HEK293 (cell line): ENCODE measurements around the gene CHST8.

ENCODE experiments used
- CTCF ChIA-PET: fragments of 350-600 bp; formaldehyde crosslinking; extraction: SDS; loops from one replicate; lab custom pipeline; 2021; ENCODE audit warnings: antibody characterized with exemption; lab: Yijun Ruan, JAX
- POLR2A ChIA-PET: fragments of 300-600 bp; formaldehyde crosslinking; extraction: SDS; loops from one replicate; lab custom pipeline; 2020; ENCODE audit warnings: antibody characterized with exemption, inconsistent platforms; lab: Yijun Ruan, JAX
- H3K27ac ChIP-seq: fragments of 200-500 bp; sonication (Bioruptor generic); 2 replicates; pipeline ENCODE4 v1.5.1; 2014; ENCODE audit warnings: low read depth, low read length, control low read depth, inconsistent platforms; ENCODE audit errors: extremely low read depth
- H3K36me3 ChIP-seq, 2 experiments: fragments of 200-500 bp in 1 of 2; sonication (Bioruptor generic) in 1 of 2; 1 replicate in 1 of 2; 2 replicates in 1 of 2; pipeline ENCODE4 v1.5.1; 2014 to 2017; ENCODE audit warnings: inconsistent platforms in 2 of 2, low read length in 2 of 2; ENCODE audit not compliant: control insufficient read depth in 2 of 2, insufficient read depth in 1 of 2
- H3K4me1 ChIP-seq: fragments of 200-500 bp; sonication (Bioruptor generic); 2 replicates; pipeline ENCODE4 v1.5.1; 2014; ENCODE audit warnings: mild to moderate bottlenecking, low read length, inconsistent platforms; ENCODE audit not compliant: control insufficient read depth, insufficient read depth
- H3K4me3 ChIP-seq: 2 replicates; pipeline ENCODE4 v1.5.1; 2011; ENCODE audit warnings: low read depth, mild to moderate bottlenecking, control low read depth, low read length, moderate library complexity
- H3K9me3 ChIP-seq: fragments of 200-500 bp; sonication (Bioruptor generic); 2 replicates; pipeline ENCODE4 v1.5.1; 2014; ENCODE audit warnings: low read depth, low read length, inconsistent platforms; ENCODE audit not compliant: control insufficient read depth, insufficient read depth
- CTCF ChIP-seq: fragments of 450-650 bp; formaldehyde crosslinking; IDR thresholded peaks from 2 replicates; pipeline ENCODE4 v1.5.1; 2016; ENCODE audit warnings: missing biosample characterization, missing genetic modification characterization
- GFI1B ChIP-seq: fragments of 450-650 bp; formaldehyde crosslinking; IDR thresholded peaks from 2 replicates; pipeline ENCODE4 v1.5.1; 2016; ENCODE audit warnings: missing biosample characterization, missing genetic modification characterization
- GLIS1 ChIP-seq: fragments of 450-650 bp; formaldehyde crosslinking; IDR thresholded peaks from 2 replicates; pipeline ENCODE4 v1.5.1; 2016; ENCODE audit warnings: missing biosample characterization, missing genetic modification characterization
- HOXC10 ChIP-seq: sonication (generic); formaldehyde crosslinking; IDR thresholded peaks from 2 replicates; pipeline ENCODE4 v1.8.1; 2023; ENCODE audit warnings: mild to moderate bottlenecking, missing genetic modification reagents
- KLF9 ChIP-seq: fragments of 450-650 bp; formaldehyde crosslinking; IDR thresholded peaks from 2 replicates; pipeline ENCODE4 v1.5.1; 2016; ENCODE audit warnings: missing biosample characterization, missing genetic modification characterization, low read depth
- RBAK ChIP-seq: fragments of 450-650 bp; formaldehyde crosslinking; IDR thresholded peaks from 2 replicates; pipeline ENCODE4 v1.5.1; 2016; ENCODE audit warnings: missing biosample characterization, missing genetic modification characterization
- TSHZ1 ChIP-seq: fragments of 450-650 bp; formaldehyde crosslinking; IDR thresholded peaks from 2 replicates; pipeline ENCODE4 v1.5.1; 2016; ENCODE audit warnings: missing biosample characterization, missing genetic modification characterization, borderline replicate concordance
- YY2 ChIP-seq: fragments of 450-650 bp; formaldehyde crosslinking; IDR thresholded peaks from 2 replicates; pipeline ENCODE4 v1.5.1; 2016; ENCODE audit warnings: missing biosample characterization, missing genetic modification characterization
- ZBTB26 ChIP-seq: fragments of 450-650 bp; formaldehyde crosslinking; optimal IDR thresholded peaks from 2 replicates; pipeline ENCODE3; 2016; ENCODE audit warnings: missing biosample characterization, mild to moderate bottlenecking, missing genetic modification characterization
- ZNF132 ChIP-seq: fragments of 450-650 bp; formaldehyde crosslinking; IDR thresholded peaks from 2 replicates; pipeline ENCODE4 v1.5.1; 2017; ENCODE audit warnings: missing biosample characterization, missing genetic modification characterization, borderline replicate concordance
- ZNF175 ChIP-seq: fragments of 450-650 bp; formaldehyde crosslinking; IDR thresholded peaks from 2 replicates; pipeline ENCODE4 v1.5.1; 2016; ENCODE audit warnings: missing biosample characterization, missing genetic modification characterization
- ZNF2 ChIP-seq: fragments of 450-650 bp; formaldehyde crosslinking; IDR thresholded peaks from 2 replicates; pipeline ENCODE4 v1.5.1; 2016; ENCODE audit warnings: missing biosample characterization, missing genetic modification characterization
- ZNF211 ChIP-seq: fragments of 450-650 bp; formaldehyde crosslinking; IDR thresholded peaks from 2 replicates; pipeline ENCODE4 v1.5.1; 2016; ENCODE audit warnings: low read depth, missing biosample characterization, missing genetic modification characterization
- ZNF239 ChIP-seq: fragments of 450-650 bp; formaldehyde crosslinking; IDR thresholded peaks from 2 replicates; pipeline ENCODE4 v1.5.1; 2016; ENCODE audit warnings: missing biosample characterization, missing genetic modification characterization
- ZNF311 ChIP-seq: fragments of 450-650 bp; formaldehyde crosslinking; IDR thresholded peaks from 2 replicates; pipeline ENCODE4 v1.5.1; 2017; ENCODE audit warnings: missing biosample characterization, missing genetic modification characterization, borderline replicate concordance
- ZNF350 ChIP-seq: fragments of 450-650 bp; formaldehyde crosslinking; IDR thresholded peaks from 2 replicates; pipeline ENCODE4 v1.5.0; 2017; ENCODE audit warnings: missing biosample characterization, mild to moderate bottlenecking, missing genetic modification characterization
- ZNF404 ChIP-seq: fragments of 450-650 bp; formaldehyde crosslinking; IDR thresholded peaks from 2 replicates; pipeline ENCODE4 v1.5.1; 2017; ENCODE audit warnings: missing biosample characterization, missing genetic modification characterization
- ZNF416 ChIP-seq: fragments of 450-650 bp; formaldehyde crosslinking; IDR thresholded peaks from 2 replicates; pipeline ENCODE4 v1.5.1; 2016; ENCODE audit warnings: missing biosample characterization, missing genetic modification characterization
- ZNF433 ChIP-seq: fragments of 450-650 bp; formaldehyde crosslinking; IDR thresholded peaks from 2 replicates; pipeline ENCODE4 v1.5.1; 2016; ENCODE audit warnings: missing biosample characterization, missing genetic modification characterization, low read depth
- ZNF473 ChIP-seq: fragments of 450-650 bp; formaldehyde crosslinking; IDR thresholded peaks from 2 replicates; pipeline ENCODE4 v1.5.1; 2017; ENCODE audit warnings: missing biosample characterization, missing genetic modification characterization
- ZNF571 ChIP-seq: fragments of 450-650 bp; formaldehyde crosslinking; IDR thresholded peaks from 2 replicates; pipeline ENCODE4 v1.5.0; 2017; ENCODE audit warnings: missing biosample characterization, missing genetic modification characterization
- ZNF677 ChIP-seq: fragments of 450-650 bp; IDR thresholded peaks from 2 replicates; pipeline ENCODE4 v1.5.0; 2018; ENCODE audit warnings: missing biosample characterization, mild to moderate bottlenecking, missing genetic modification characterization, moderate library complexity
- ZNF701 ChIP-seq: fragments of 450-650 bp; formaldehyde crosslinking; IDR thresholded peaks from 2 replicates; pipeline ENCODE4 v1.5.1; 2016; ENCODE audit warnings: missing biosample characterization, missing genetic modification characterization
- ZNF747 ChIP-seq: fragments of 450-650 bp; formaldehyde crosslinking; IDR thresholded peaks from 2 replicates; pipeline ENCODE4 v1.5.1; 2016; ENCODE audit warnings: missing biosample characterization, missing genetic modification characterization
- ZNF76 ChIP-seq: fragments of 450-650 bp; formaldehyde crosslinking; IDR thresholded peaks from 2 replicates; pipeline ENCODE4; 2016; ENCODE audit warnings: low read depth, missing biosample characterization, missing genetic modification characterization, borderline replicate concordance
- ZNF777 ChIP-seq: fragments of 450-650 bp; formaldehyde crosslinking; IDR thresholded peaks from 2 replicates; pipeline ENCODE4 v1.5.1; 2017; ENCODE audit warnings: missing biosample characterization, missing genetic modification characterization, borderline replicate concordance
- ZSCAN4 ChIP-seq: fragments of 450-650 bp; formaldehyde crosslinking; IDR thresholded peaks from 2 replicates; pipeline ENCODE4 v1.5.1; 2017; ENCODE audit warnings: missing biosample characterization, missing genetic modification characterization
- TF ChIP-seq, protein P1 (sequence below): fragments of 450-650 bp; formaldehyde crosslinking; IDR thresholded peaks from 2 replicates; pipeline ENCODE4 v1.5.1; 2017; ENCODE audit warnings: missing biosample characterization, missing genetic modification characterization

The CHST8 gene

GRCh38 chr19:33789344-33789743 lies 167.6 kb downstream of the CHST8 start:
- ChIA-PET CTCF (interaction anchor here (0.7 to 9.5 kb wide), 3 partner anchors 7 to 350 kb away, joined by 3 to 171 read pairs (median 62); no protein-coding TSS in a partner anchor), POLR2A (no interaction called here)
- no peak for TF ChIP-seq ZBTB26 (tag by site-specific recombination)
- TF ChIP-seq ZSCAN4 (tag by site-specific recombination) = no peak
- no peak for TF ChIP-seq ZNF350
- no peak for TF ChIP-seq ZNF211 (tag by site-specific recombination)
- no peak for TF ChIP-seq RBAK (tag by site-specific recombination)
- 0 out of 2 replicates have a peak, but pooled peaks have one; percentile 25 for TF ChIP-seq ZNF311 (tag by site-specific recombination)
- TF ChIP-seq CTCF = 0 out of 2 replicates have a peak, but pooled peaks have one; percentile 6
- TF ChIP-seq ZNF677 (tag by site-specific recombination) = no peak
- TF ChIP-seq ZNF132 (tag by site-specific recombination) = no peak
- no peak for TF ChIP-seq GLIS1 (tag by site-specific recombination)
- TF ChIP-seq GFI1B (tag by site-specific recombination) = no peak
- no peak for TF ChIP-seq TSHZ1 (tag by site-specific recombination)
- TF ChIP-seq ZNF473 = 0 out of 2 replicates have a peak, but pooled peaks have one; percentile 10
- 0 out of 2 replicates have a peak, but pooled peaks have one; percentile 59 for TF ChIP-seq ZNF571 (tag by site-specific recombination)
- TF ChIP-seq ZNF433 (tag by site-specific recombination) = no peak
- TF ChIP-seq ZNF747 = no peak
- no peak for TF ChIP-seq ZNF239
- no peak for TF ChIP-seq ZNF175 (tag by site-specific recombination)
- TF ChIP-seq ZNF777 (tag by site-specific recombination) = no peak
- no peak for TF ChIP-seq ZNF404
- 0 out of 2 replicates have a peak, but pooled peaks have one; percentile 9 for TF ChIP-seq YY2
- TF ChIP-seq KLF9 = no peak
- TF ChIP-seq HOXC10 = no peak
- no peak for TF ChIP-seq ZNF416 (tag by site-specific recombination)
- TF ChIP-seq, protein P1, sequence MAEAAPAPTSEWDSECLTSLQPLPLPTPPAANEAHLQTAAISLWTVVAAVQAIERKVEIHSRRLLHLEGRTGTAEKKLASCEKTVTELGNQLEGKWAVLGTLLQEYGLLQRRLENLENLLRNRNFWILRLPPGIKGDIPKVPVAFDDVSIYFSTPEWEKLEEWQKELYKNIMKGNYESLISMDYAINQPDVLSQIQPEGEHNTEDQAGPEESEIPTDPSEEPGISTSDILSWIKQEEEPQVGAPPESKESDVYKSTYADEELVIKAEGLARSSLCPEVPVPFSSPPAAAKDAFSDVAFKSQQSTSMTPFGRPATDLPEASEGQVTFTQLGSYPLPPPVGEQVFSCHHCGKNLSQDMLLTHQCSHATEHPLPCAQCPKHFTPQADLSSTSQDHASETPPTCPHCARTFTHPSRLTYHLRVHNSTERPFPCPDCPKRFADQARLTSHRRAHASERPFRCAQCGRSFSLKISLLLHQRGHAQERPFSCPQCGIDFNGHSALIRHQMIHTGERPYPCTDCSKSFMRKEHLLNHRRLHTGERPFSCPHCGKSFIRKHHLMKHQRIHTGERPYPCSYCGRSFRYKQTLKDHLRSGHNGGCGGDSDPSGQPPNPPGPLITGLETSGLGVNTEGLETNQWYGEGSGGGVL (tag by site-specific recombination) = 0 out of 2 replicates have a peak, but pooled peaks have one; percentile 30
- TF ChIP-seq ZNF2 (tag by site-specific recombination) = no peak
- TF ChIP-seq ZNF701 (tag by site-specific recombination) = no peak
- TF ChIP-seq ZNF76 = no peak

More at GRCh38 chr19:33789344-33789743, 167.6 kb downstream of the CHST8 start:
- Histone ChIP-seq H3K27ac (no peak overlapping the region), H3K9me3 (no peaks in the 10 kb centered on the region), H3K4me3 (no peak overlapping the region), H3K4me1 (no peaks in the 10 kb centered on the region), H3K36me3 (no peaks in the 10 kb centered on the region)
